ENCODE data around the gene COMP.

Gene COMP

DNA sequence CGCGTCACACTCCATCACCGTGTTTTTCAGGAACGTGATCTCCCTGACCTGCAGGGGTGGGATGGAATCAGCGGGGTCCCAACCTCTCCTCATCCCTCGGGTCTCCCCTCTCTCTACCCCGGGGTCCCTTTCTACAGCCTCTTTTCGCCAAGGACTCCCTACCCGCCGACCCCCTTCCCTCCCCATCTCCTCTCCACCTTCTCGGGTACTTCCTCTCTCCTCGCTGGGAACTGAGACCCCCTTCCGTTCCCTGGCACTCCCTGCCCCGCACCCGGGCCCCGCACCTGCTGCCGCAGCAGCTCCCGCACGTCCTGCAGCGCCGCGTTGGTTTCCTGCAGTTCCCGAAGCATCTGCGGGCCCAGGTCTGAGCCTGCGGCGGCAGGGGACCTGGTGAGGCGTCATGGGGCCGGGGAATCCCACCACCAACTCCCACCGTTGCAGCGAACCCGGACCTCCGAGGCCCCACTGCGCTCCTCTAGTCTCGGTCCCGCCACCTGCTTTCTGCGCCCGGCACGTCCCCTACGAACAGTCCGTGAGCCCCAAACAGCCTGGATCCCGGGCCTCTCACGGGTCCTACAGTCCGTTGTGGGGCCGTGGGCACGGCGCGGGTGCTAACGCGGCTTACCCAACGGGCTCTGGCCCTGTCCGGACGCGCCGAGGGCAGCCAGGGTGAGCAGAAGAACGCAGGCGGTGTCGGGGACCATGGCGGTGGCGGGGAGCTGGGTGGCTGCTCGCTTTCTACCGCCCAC is at the start of gene COMP:
COMP (minus strand) TSS at position 740 of the 749 bp plus-strand sequence; CDS start at position 704, 36 bp downstream.
- Histone ChIP-seq H3K4me1 (ENCODE audit: control insufficient read depth in 1 of 2, insufficient read depth in 2 of 2, low read length in 2 of 2) (peaks cover 0 to 26% of the 10 kb centered on the region in 2 donors), H3K4me3 (ENCODE audit: low read depth in 1 of 2, low read length in 2 of 2) (peak within 1 kb of the TSS; percentile 11 to 40), H3K27me3 (ENCODE audit: low read depth, low read length) (peaks cover 36% of the 10 kb centered on the region), H3K9me3 (ENCODE audit: control insufficient read depth in 1 of 2, low read length in 2 of 2) (no peaks in the 10 kb centered on the region), H3K36me3 (ENCODE audit: control insufficient read depth in 1 of 2, insufficient read depth in 2 of 2, low read length in 2 of 2) (no peaks in the 10 kb centered on the region), H3K27ac (ENCODE audit: low read length) (no peak within 1 kb of the TSS)

DNA sequence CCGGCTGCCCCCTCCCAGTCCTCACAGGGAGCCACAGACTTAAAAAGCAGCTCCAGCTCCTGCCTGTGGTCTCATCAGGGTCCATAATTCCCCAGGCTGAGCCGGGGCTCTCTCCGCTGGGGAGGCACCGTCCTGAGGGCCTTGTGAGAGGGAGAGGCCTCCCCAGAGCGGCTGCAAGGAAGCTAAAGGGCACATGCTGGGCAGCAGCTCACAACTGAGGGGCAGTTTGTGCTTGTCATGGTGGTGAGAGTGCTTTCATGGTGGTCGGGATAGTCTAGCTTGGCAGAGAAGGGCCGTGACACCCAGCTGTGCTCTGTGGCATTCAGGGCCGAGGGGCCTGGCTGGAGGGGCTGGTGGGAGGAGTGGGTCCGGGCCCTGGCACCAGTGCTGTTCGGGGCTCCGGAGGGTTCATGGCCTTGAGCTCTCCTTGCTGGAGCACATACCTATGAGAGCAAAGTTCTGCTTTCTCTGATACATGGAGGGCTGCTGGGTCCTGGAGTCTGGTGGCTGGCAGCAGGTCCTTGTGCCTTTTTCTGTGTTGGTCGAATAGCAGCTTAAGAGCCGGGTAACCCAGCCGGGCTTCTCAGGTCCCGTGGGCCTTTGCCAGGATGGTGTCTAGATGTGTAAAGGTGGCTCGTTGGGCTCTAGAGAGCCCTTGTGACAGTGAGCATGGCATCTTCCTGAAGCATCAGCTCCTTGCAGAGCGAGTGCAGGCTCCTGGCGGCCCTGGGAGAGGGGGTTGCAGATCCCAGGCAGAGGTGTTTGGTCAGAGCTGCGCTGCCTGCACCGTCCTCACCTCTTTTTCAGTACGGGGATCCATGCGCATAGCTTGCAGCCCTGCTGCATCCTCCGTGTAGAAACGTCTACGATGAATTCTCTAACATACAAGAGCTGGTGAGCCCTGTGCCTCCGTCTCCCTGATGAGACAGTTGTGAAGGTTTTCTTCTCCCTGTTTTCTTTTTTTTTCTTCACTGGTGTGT is 49.5 kb upstream of the COMP start:
- H3K4me3 ChIP-seq (ENCODE audit: low read depth in 1 of 2, low read length in 2 of 2) = no peak overlapping the region
- no peaks in the 10 kb centered on the region for H3K9me3 ChIP-seq (ENCODE audit: control insufficient read depth in 1 of 2, low read length in 2 of 2)
- H3K27ac ChIP-seq (ENCODE audit: low read length) = no peak overlapping the region
- H3K36me3 ChIP-seq (ENCODE audit: control insufficient read depth in 1 of 2, insufficient read depth in 2 of 2, low read length in 2 of 2) = peaks cover 0 to 12% of the 10 kb centered on the region in 2 donors
- H3K4me1 ChIP-seq (ENCODE audit: control insufficient read depth in 1 of 2, insufficient read depth in 2 of 2, low read length in 2 of 2) = peaks cover 11 to 62% of the 10 kb centered on the region in 2 donors
- H3K27me3 ChIP-seq (ENCODE audit: low read depth, low read length) = no peaks in the 10 kb centered on the region

DNA sequence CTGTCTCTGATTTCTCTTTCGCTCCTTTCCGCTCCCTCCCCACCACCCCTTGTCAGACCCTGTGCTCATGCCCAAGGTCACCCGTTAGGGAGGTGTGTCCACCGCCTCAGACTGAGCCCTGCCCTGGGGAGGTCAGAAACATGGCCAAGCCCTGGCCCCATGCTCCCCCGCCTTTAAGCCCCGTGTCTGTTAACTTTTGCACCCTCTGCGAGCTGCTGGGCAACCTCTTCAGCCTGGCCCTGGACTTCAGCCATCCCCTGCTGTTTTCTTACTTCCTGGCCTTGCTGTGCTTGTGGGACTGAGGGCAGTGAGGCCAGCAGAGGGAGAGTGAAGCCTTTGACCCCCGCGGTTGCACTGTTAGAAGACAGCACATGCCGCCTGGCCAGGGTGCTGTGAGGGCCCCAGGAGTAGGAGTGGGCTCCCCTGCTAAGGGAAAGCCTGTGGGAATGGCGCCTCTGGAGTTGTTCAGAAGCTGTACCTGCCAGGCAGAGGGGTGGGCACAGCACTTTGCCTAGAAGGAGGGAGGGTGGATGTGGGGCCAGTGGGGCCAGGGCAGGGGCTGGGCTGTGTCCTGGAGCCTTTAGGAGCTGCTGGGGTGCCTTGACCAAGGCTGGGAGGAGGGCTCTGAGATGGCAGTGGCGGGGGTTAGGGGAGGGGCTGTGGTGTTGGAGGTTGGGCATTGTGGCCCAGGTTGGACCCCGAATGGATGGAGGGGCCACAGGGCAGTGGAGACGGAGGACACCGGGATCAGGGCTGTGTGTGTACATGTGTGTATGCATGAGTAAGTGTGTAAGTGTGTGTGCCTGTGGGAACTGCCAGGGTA is 48.6 kb upstream of the COMP start:
- peaks cover 0 to 12% of the 10 kb centered on the region in 2 donors for H3K36me3 ChIP-seq (ENCODE audit: control insufficient read depth in 1 of 2, insufficient read depth in 2 of 2, low read length in 2 of 2)
- H3K4me1 ChIP-seq (ENCODE audit: control insufficient read depth in 1 of 2, insufficient read depth in 2 of 2, low read length in 2 of 2) = peaks cover 11 to 66% of the 10 kb centered on the region in 2 donors
- no peak overlapping the region for H3K27ac ChIP-seq (ENCODE audit: low read length)
- H3K4me3 ChIP-seq (ENCODE audit: low read depth in 1 of 2, low read length in 2 of 2) = no peak overlapping the region
- no peaks in the 10 kb centered on the region for H3K9me3 ChIP-seq (ENCODE audit: control insufficient read depth in 1 of 2, low read length in 2 of 2)
- no peaks in the 10 kb centered on the region for H3K27me3 ChIP-seq (ENCODE audit: low read depth, low read length)

DNA sequence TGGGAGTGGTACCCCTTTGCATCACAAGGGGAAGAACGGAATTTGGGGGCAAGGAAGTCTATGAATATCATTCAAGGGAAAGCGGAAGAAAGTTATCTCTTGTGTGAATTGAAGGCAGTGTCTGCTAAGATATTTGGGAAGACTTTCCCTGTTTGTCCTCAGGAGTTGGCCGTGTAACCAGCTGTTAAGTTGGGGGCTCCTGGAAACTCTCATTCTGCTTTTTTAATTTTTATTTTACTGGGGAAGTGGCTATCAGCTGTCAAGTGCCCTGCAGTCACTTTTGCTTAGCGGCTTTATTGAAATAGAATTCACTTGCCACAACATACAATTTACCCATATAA is 43.5 kb upstream of the COMP start:
- H3K9me3 ChIP-seq (ENCODE audit: control insufficient read depth in 1 of 2, low read length in 2 of 2) = no peaks in the 10 kb centered on the region
- peaks cover 0 to 12% of the 10 kb centered on the region in 2 donors for H3K36me3 ChIP-seq (ENCODE audit: control insufficient read depth in 1 of 2, insufficient read depth in 2 of 2, low read length in 2 of 2)
- H3K4me3 ChIP-seq (ENCODE audit: low read depth in 1 of 2, low read length in 2 of 2) = peak overlapping the region; percentile 79 to 88
- H3K27ac ChIP-seq (ENCODE audit: low read length) = peak overlapping the region; percentile 81
- peaks cover 22 to 52% of the 10 kb centered on the region in 2 donors for H3K4me1 ChIP-seq (ENCODE audit: control insufficient read depth in 1 of 2, insufficient read depth in 2 of 2, low read length in 2 of 2)
- no peaks in the 10 kb centered on the region for H3K27me3 ChIP-seq (ENCODE audit: low read depth, low read length)

DNA sequence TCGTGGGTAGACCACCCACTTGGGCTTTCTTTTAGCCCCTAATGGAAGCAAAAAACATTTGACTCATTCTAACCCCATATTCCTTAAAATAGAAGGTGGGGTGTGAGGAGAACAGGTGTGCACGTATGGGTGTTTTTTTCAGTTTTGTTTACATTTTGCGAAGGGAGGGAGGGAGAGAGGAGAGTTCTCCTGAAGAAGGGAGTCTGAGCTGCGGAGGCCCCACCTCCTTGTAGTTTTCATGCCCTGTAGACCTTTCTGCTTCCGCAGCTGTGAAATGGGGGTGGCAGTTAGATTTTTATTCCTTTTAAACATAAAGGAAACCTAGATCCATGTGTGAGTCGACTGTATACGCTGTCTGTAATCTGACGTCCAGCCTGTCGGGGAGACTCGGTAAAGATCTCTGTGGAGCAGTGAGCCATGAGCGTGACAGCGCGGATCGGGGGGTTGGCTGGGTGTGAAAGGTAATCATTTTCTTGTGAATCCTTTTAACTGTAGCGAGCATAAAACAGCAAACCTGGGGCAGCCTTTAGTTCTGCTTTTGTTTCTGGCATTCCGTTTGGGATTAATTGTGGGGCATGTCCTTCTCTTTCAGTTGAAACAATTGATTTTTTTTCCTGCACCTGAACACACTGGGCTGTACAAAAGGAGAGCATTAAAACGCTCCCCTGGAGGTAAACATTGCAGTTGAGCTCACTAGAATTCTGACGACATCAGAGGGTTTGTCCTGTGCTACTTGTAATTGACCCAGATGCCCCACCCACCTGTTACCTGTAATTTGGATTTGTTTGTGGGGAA is 42.9 kb upstream of the COMP start:
- Histone ChIP-seq H3K4me3 (ENCODE audit: low read depth in 1 of 2, low read length in 2 of 2) (peak overlapping the region; percentile 79 to 88), H3K27me3 (ENCODE audit: low read depth, low read length) (no peaks in the 10 kb centered on the region), H3K36me3 (ENCODE audit: control insufficient read depth in 1 of 2, insufficient read depth in 2 of 2, low read length in 2 of 2) (peaks cover 0 to 12% of the 10 kb centered on the region in 2 donors), H3K27ac (ENCODE audit: low read length) (peak overlapping the region; percentile 81), H3K4me1 (ENCODE audit: control insufficient read depth in 1 of 2, insufficient read depth in 2 of 2, low read length in 2 of 2) (peaks cover 22 to 48% of the 10 kb centered on the region in 2 donors), H3K9me3 (ENCODE audit: control insufficient read depth in 1 of 2, low read length in 2 of 2) (no peaks in the 10 kb centered on the region)

DNA sequence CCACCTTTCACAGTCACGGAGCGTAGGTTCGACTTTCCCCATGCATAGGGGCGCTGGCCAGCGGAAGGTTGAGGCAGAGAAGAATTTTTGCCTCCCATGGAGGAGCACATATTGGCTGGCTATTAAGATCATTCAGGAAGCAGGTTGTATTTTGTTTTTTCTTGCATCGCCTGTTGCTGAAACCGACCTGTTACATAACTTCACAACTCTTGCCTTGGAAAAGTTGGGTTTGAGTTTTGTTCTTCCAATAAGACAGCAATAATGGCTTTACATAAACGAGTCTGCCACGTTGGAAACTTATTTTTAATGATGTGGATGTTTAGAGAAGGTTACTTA is 42.0 kb upstream of the COMP start:
- Histone ChIP-seq H3K4me1 (ENCODE audit: control insufficient read depth in 1 of 2, insufficient read depth in 2 of 2, low read length in 2 of 2) (peaks cover 17 to 43% of the 10 kb centered on the region in 2 donors), H3K27ac (ENCODE audit: low read length) (peak overlapping the region; percentile 81)

DNA sequence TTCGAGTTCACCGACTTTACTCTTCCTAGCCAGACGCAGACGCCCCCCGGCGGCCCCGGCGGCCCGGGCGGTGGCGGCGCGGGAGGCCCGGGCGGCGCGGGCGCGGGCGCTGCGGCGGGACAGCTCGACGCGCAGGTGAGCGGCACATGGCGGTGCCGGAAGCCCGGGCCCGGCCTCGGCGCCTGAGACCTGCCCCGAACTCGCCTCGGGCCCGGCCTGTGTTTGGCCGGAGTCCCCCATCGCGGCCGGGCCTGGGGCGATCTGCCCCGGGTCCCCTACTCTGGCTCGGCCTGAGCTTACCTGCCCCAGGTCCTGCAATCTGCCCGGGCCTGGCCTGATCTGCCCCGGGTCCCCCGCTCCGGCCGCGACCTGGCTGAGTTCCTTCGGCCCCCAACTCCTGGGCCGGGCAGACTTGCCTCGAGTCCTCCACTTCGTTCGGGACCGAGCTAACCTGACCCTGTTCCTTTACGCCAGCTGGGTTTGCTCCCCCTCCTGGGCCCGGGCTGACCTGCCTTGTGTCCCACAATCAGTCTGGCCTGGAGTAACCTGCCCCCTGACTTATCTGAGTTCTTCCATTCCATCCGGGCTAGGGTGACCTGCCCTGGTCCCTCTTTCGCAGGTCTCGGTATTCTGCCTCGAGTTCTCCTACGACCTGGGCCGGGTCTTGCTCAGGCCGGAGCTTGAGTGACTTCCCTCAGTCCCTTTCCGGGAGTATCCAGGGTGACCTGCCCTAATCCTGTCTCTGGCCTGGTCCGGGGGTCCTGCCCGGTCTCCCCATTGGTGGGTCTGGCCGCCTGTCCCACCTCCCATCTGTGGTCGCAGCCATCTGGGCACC is 41.4 kb upstream of the COMP start:
- H3K27me3 ChIP-seq (ENCODE audit: low read depth, low read length) = no peaks in the 10 kb centered on the region
- H3K9me3 ChIP-seq (ENCODE audit: control insufficient read depth in 1 of 2, low read length in 2 of 2) = peaks cover 0 to 2% of the 10 kb centered on the region in 2 donors
- peak overlapping the region; percentile 81 for H3K27ac ChIP-seq (ENCODE audit: low read length)
- peaks cover 0 to 5% of the 10 kb centered on the region in 2 donors for H3K36me3 ChIP-seq (ENCODE audit: control insufficient read depth in 1 of 2, insufficient read depth in 2 of 2, low read length in 2 of 2)
- H3K4me3 ChIP-seq (ENCODE audit: low read depth in 1 of 2, low read length in 2 of 2) = peak overlapping the region; percentile 79 to 88
- H3K4me1 ChIP-seq (ENCODE audit: control insufficient read depth in 1 of 2, insufficient read depth in 2 of 2, low read length in 2 of 2) = peaks cover 17 to 39% of the 10 kb centered on the region in 2 donors

More for the DNA sequence above, 42.0 kb upstream of the COMP start:
- H3K4me3 ChIP-seq (ENCODE audit: low read depth in 1 of 2, low read length in 2 of 2) = peak overlapping the region; percentile 79 to 88
- peaks cover 0 to 11% of the 10 kb centered on the region in 2 donors for H3K36me3 ChIP-seq (ENCODE audit: control insufficient read depth in 1 of 2, insufficient read depth in 2 of 2, low read length in 2 of 2)
- no peaks in the 10 kb centered on the region for H3K9me3 ChIP-seq (ENCODE audit: control insufficient read depth in 1 of 2, low read length in 2 of 2)
- H3K27me3 ChIP-seq (ENCODE audit: low read depth, low read length) = no peaks in the 10 kb centered on the region

DNA sequence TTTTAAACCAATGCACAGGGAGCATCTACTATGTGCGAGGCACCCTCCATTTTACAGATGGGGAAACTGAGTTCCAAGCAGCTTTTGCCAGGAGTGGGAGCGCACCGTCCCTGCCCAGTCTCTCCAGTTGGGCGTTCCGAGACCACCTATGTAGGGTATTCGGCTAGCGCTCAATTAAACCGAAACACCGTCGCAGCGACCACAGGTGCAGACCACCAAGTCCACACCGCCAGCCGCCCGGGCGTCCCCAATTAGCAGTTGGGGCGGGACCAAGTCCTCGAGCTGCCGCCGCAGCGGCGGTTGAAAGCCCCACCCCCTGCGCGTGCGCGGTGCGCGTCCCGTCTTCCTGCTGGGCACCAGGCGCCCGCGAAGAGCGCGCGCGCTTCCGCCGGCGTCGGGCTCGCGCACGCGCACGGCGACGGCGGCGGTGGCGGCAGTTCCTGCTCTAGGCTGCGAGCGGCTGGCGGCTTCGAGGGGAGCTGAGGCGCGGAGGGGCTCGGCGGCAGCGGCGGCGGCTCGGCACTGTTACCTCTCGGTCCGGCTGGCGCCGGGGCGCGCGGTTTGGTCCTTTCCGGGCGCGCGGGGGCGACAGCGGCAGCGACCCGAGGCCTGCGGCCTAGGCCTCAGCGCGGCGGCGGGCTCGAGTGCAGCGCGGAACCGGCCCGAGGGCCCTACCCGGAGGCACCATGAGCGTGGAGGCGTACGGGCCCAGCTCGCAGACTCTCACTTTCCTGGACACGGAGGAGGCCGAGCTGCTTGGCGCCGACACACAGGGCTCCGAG is 40.6 kb upstream of the COMP start, which contains the start of gene UPF1:
UPF1 (plus strand) TSS at position 436 of the 782 bp plus-strand sequence; CDS start at position 687, 251 bp downstream.
- peak within 1 kb of the TSS; percentile 81 for H3K27ac ChIP-seq (ENCODE audit: low read length)
- H3K27me3 ChIP-seq (ENCODE audit: low read depth, low read length) = no peaks in the 10 kb centered on the region
- peaks cover 17 to 33% of the 10 kb centered on the region in 2 donors for H3K4me1 ChIP-seq (ENCODE audit: control insufficient read depth in 1 of 2, insufficient read depth in 2 of 2, low read length in 2 of 2)
- H3K36me3 ChIP-seq (ENCODE audit: control insufficient read depth in 1 of 2, insufficient read depth in 2 of 2, low read length in 2 of 2) = no peaks in the 10 kb centered on the region
- H3K4me3 ChIP-seq (ENCODE audit: low read depth in 1 of 2, low read length in 2 of 2) = peak within 1 kb of the TSS; percentile 79 to 88
- H3K9me3 ChIP-seq (ENCODE audit: control insufficient read depth in 1 of 2, low read length in 2 of 2) = peaks cover 0 to 8% of the 10 kb centered on the region in 2 donors

DNA sequence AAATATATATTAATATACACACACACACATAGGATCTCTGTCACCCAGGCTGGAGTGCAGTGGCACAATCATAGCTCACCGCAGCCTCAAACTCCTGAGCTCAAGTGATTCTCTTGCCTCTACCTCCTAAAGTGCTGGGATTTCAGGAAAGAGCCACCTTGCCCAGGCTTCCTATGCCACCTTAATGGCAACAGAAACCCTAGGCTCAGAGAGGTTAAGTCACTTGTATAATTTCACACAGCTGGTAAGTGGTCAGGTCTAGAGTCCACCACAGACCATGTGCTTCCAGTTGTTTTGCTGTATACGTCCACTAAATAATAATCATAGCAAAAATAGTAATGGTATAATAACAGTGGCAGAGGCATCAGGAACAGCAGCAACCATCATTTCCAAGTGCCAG is 39.4 kb upstream of the COMP start:
- H3K4me3 ChIP-seq (ENCODE audit: low read depth in 1 of 2, low read length in 2 of 2) = no peak overlapping the region
- peaks cover 0 to 9% of the 10 kb centered on the region in 2 donors for H3K9me3 ChIP-seq (ENCODE audit: control insufficient read depth in 1 of 2, low read length in 2 of 2)
- H3K4me1 ChIP-seq (ENCODE audit: control insufficient read depth in 1 of 2, insufficient read depth in 2 of 2, low read length in 2 of 2) = peaks cover 11 to 25% of the 10 kb centered on the region in 2 donors
- H3K36me3 ChIP-seq (ENCODE audit: control insufficient read depth in 1 of 2, insufficient read depth in 2 of 2, low read length in 2 of 2) = no peaks in the 10 kb centered on the region
- H3K27me3 ChIP-seq (ENCODE audit: low read depth, low read length) = no peaks in the 10 kb centered on the region
- H3K27ac ChIP-seq (ENCODE audit: low read length) = no peak overlapping the region
